Activated T-cell treated with anti-CD3 and anti-CD28 coated beads, Interleukin-2, amount 50 U/mL, for 72 hours (primary cell): ENCODE measurements around the gene PDXK. TPM values are rescaled to one million over a fixed set of nuclear protein-coding genes. Genes with fewer than 3 reads are reported as not detected.

Source experiments
- ATAC-seq, 2 donors: fragments of 150-1000 bp; cut with Tn5 transposase; replicated peaks in 1 of 2; 2 replicates each; pipeline ENCODE4 v1.10.0; 2021; ENCODE audit warnings: moderate library complexity in 2 of 2, mild to moderate bottlenecking in 1 of 2
- DNase-seq, 2 donors: peaks; one replicate each; pipeline ENCODE4 v3.0.0; 2021 to 2022; ENCODE audit warnings: mixed read lengths in 1 of 2
- H3K27ac Mint-ChIP-seq: one replicate; pipeline ENCODE4 v1.8.0; 2022; ENCODE audit warnings: mild to moderate bottlenecking, moderate library complexity, mixed read lengths
- H3K27me3 Mint-ChIP-seq: one replicate; pipeline ENCODE4 v1.8.0; 2022; ENCODE audit warnings: low read depth, mixed read lengths
- H3K36me3 Mint-ChIP-seq, 2 donors: one replicate each; pipeline ENCODE4 v1.8.0; 2022; ENCODE audit warnings: mixed read lengths in 2 of 2, mild to moderate bottlenecking in 1 of 2; ENCODE audit not compliant: insufficient read depth in 2 of 2
- H3K4me1 Mint-ChIP-seq: one replicate; pipeline ENCODE4 v1.8.0; 2022; ENCODE audit warnings: low read depth, mixed read lengths
- H3K4me3 Mint-ChIP-seq, 2 donors: one replicate each; pipeline ENCODE4 v1.8.0; 2022; ENCODE audit warnings: mild to moderate bottlenecking in 2 of 2, mixed read lengths in 2 of 2, moderate library complexity in 2 of 2
- H3K9me3 Mint-ChIP-seq, 2 donors: one replicate each; pipeline ENCODE4 v1.8.0; 2022; ENCODE audit warnings: mixed read lengths in 2 of 2
- total RNA-seq, 2 donors: library from RNA; stranded (reverse); gene quantifications; one replicate each; pipeline ENCODE4 v1.2.3, GENCODE V29; 2022

Gene PDXK
- total RNA-seq, 2 donors from 2014 or later, result 87.9 to 99.5 TPM

DNA sequence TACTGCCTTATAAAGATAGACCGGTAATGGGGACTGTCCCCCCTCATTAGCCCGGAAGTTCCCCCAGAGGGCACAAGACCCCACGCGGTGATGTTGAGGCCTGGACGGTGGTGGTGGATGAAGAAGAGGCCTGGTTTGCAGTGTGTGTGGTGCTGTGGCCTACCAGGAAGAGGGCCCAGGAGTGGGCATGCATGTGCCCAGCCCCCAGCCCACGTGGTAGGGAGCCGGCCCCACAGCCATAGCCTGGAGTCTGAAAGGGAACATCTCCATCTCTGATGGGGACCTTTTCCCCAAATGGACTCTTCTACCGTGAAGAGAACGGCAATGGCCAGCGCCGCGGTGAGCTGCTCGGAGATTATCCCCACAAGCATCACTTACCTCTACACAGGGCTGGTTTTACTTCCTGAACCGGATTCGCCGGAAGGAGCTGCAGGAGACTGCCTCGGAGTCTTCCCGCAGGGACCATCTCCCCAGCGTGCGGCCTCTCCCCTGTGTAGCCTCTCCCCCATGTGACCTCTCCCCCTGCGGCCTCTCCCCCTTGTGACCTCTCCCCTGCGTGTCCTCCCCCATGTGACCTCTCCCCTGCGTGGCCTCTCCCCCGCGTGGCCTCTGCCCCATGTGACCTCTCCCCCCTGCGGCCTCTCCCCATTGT lies 91.0 kb downstream of the PDXK start:
- ATAC-seq, result no peak
- DNase-seq, result no peak
- H3K27me3 Mint-ChIP-seq, result no peaks in the 10 kb centered on the region
- H3K27ac Mint-ChIP-seq, result no peak overlapping the region
- no peaks in the 10 kb centered on the region for H3K36me3 Mint-ChIP-seq
- peaks cover 19% of the 10 kb centered on the region for H3K4me1 Mint-ChIP-seq
- H3K4me3 Mint-ChIP-seq, result no peak overlapping the region
- no peaks in the 10 kb centered on the region for H3K9me3 Mint-ChIP-seq

- no peaks in the 10 kb centered on the region for H3K27me3 Mint-ChIP-seq
- no peak overlapping the region for H3K27ac Mint-ChIP-seq
- H3K4me3 Mint-ChIP-seq, result peak overlapping the region in 1 of 2 donors; percentile 13
- peak; percentile 85 to 90 for ATAC-seq
- no peaks in the 10 kb centered on the region for H3K36me3 Mint-ChIP-seq
- H3K9me3 Mint-ChIP-seq, result no peaks in the 10 kb centered on the region
- H3K4me1 Mint-ChIP-seq, result peaks cover 12% of the 10 kb centered on the region
- peak; percentile 92 to 96 for DNase-seq
Observed at GRCh38 chr21:43810505-43811261, 91.8 kb downstream of the PDXK start.

- ATAC-seq (no peak), DNase-seq (no peak)
- Mint-ChIP-seq H3K4me3 (no peak overlapping the region), H3K27ac (no peak overlapping the region), H3K36me3 (no peaks in the 10 kb centered on the region), H3K9me3 (no peaks in the 10 kb centered on the region), H3K4me1 (peaks cover 12% of the 10 kb centered on the region), H3K27me3 (no peaks in the 10 kb centered on the region)
Observed at GRCh38 chr21:43811262-43812105, 92.6 kb downstream of the PDXK start.

Other genes with a start within 250 kb of the PDXK start
- gene HSF2BP, start 59.6 kb upstream of the PDXK start, total RNA-seq, result 1 to 10 TPM; 1.3 to 1.9 TPM
- gene RRP1B, start 59.6 kb upstream of the PDXK start, total RNA-seq, result 10 to 100 TPM; 52.6 to 62.0 TPM
- gene CSTB, start 57.2 kb downstream of the PDXK start, total RNA-seq, result 10 to 100 TPM; 30.7 to 32.3 TPM
- 10 to 100 TPM; 30.3 to 41.9 TPM for gene RRP1, start 70.4 kb downstream of the PDXK start, total RNA-seq
- 10 to 100 TPM; 86.1 to 87.1 TPM for gene AGPAT3, start 146.1 kb downstream of the PDXK start, total RNA-seq